HepG2 (cell line): ENCODE data around the gene SYNJ2. TPM values are rescaled to one million over a fixed set of nuclear protein-coding genes. Genes with fewer than 3 reads are reported as not detected.

Source experiments
- AGO2 ChIP-seq: fragments of 200-400 bp; formaldehyde crosslinking; optimal IDR thresholded peaks from 2 replicates; pipeline ENCODE3; 2017; ENCODE audit warnings: mild to moderate bottlenecking, low read depth, low read length, moderate library complexity
- CCDC6 ChIP-seq: sonication (generic); formaldehyde crosslinking; IDR thresholded peaks from 2 replicates; pipeline ENCODE4 v1.8.1; 2022; ENCODE audit warnings: mild to moderate bottlenecking, missing genetic modification reagents, moderate library complexity
- CEBPB ChIP-seq: IDR thresholded peaks from 2 replicates; pipeline ENCODE4 v1.6.1; 2011; ENCODE audit warnings: low read depth, low read length, improper control_type of control experiment, borderline replicate concordance
- CENPT ChIP-seq: sonication (generic); formaldehyde crosslinking; IDR thresholded peaks from 2 replicates; pipeline ENCODE4 v1.8.0; 2022; ENCODE audit warnings: low read depth, mild to moderate bottlenecking, moderate library complexity, missing genetic modification reagents
- DPF2 ChIP-seq: sonication (generic); formaldehyde crosslinking; IDR thresholded peaks from 2 replicates; pipeline ENCODE4 v1.4.0; 2020; ENCODE audit warnings: mild to moderate bottlenecking, low read depth, missing genetic modification reagents, borderline replicate concordance
- HMG20A ChIP-seq: IDR thresholded peaks from 2 replicates; pipeline ENCODE4 v1.6.1; 2016; ENCODE audit warnings: borderline replicate concordance
- HOXD1 ChIP-seq: sonication (generic); formaldehyde crosslinking; IDR thresholded peaks from 2 replicates; pipeline ENCODE4 v1.5.0; 2020; ENCODE audit warnings: missing genetic modification reagents
- KDM6A ChIP-seq: IDR thresholded peaks from 2 replicates; pipeline ENCODE4 v1.6.1; 2016; ENCODE audit warnings: low read depth
- KLF15 ChIP-seq: sonication (generic); formaldehyde crosslinking; IDR thresholded peaks from 2 replicates; pipeline ENCODE4 v1.8.1; 2023; ENCODE audit warnings: borderline replicate concordance, mild to moderate bottlenecking, inconsistent platforms, missing genetic modification reagents, mixed read lengths
- NFYB ChIP-seq: sonication (generic); formaldehyde crosslinking; IDR thresholded peaks from 2 replicates; pipeline ENCODE4 v1.4.0; 2020; ENCODE audit warnings: missing genetic modification reagents
- RELA ChIP-seq: sonication (generic); formaldehyde crosslinking; IDR thresholded peaks from 2 replicates; pipeline ENCODE4 v1.4.0; 2020; ENCODE audit warnings: missing genetic modification reagents
- ZBTB42 ChIP-seq: sonication (generic); formaldehyde crosslinking; IDR thresholded peaks from 2 replicates; pipeline ENCODE4 v1.5.0; 2020; ENCODE audit warnings: mild to moderate bottlenecking, missing genetic modification reagents
- ZNF24 ChIP-seq: fragments of 450-650 bp; IDR thresholded peaks from 2 replicates; pipeline ENCODE4 v1.6.1; 2017; ENCODE audit warnings: antibody characterized with exemption, mild to moderate bottlenecking
- ZNF253 ChIP-seq: sonication (generic); formaldehyde crosslinking; IDR thresholded peaks from 2 replicates; pipeline ENCODE4 v1.8.0; 2022; ENCODE audit warnings: mild to moderate bottlenecking, missing genetic modification reagents, borderline replicate concordance
- ZNF292 ChIP-seq: sonication (generic); formaldehyde crosslinking; IDR thresholded peaks from 2 replicates; pipeline ENCODE4 v1.8.1; 2022; ENCODE audit warnings: mild to moderate bottlenecking, low read depth, missing genetic modification reagents, borderline replicate concordance
- ZNF30 ChIP-seq: sonication (generic); formaldehyde crosslinking; IDR thresholded peaks from 2 replicates; pipeline ENCODE4 v1.5.0; 2020; ENCODE audit warnings: mild to moderate bottlenecking, missing genetic modification reagents
- ZNF354B ChIP-seq: sonication (generic); formaldehyde crosslinking; IDR thresholded peaks from 2 replicates; pipeline ENCODE4 v1.8.0; 2022; ENCODE audit warnings: mild to moderate bottlenecking, missing genetic modification reagents
- ZNF672 ChIP-seq: sonication (generic); formaldehyde crosslinking; IDR thresholded peaks from 2 replicates; pipeline ENCODE4 v1.8.1; 2022; ENCODE audit warnings: missing genetic modification reagents
- ZNF7 ChIP-seq: IDR thresholded peaks from 2 replicates; pipeline ENCODE4 v1.6.1; 2016; ENCODE audit warnings: missing biosample characterization, missing genetic modification reagents
- ZNF746 ChIP-seq: sonication (generic); formaldehyde crosslinking; IDR thresholded peaks from 2 replicates; pipeline ENCODE4 v1.8.0; 2022; ENCODE audit warnings: mild to moderate bottlenecking, missing genetic modification reagents
- ZNF879 ChIP-seq: sonication (generic); formaldehyde crosslinking; IDR thresholded peaks from 2 replicates; pipeline ENCODE4 v1.8.1; 2023; ENCODE audit warnings: missing genetic modification reagents
- polyA plus RNA-seq, 8 experiments: library from polyadenylated mRNA; depleted of rRNA in 3 of 8; stranded (reverse) in 7 of 8; unstranded in 1 of 8; fragments of >200 nt; fragmentation: Illumina TruSeq in 4 of 8; extraction: Trizol in 4 of 8; gene quantifications; 2 replicates each; pipeline versions ENCODE4 v1.2.1 to v1.2.3, GENCODE V29; 2011 to 2016; ENCODE audit warnings: low read depth in 4 of 8, missing spikeins in 1 of 8, mixed read lengths in 1 of 8; ENCODE audit not compliant: insufficient read depth in 1 of 8
- total RNA-seq, 5 experiments: library from RNA; depleted of rRNA; stranded (reverse); fragments of >200 nt; fragmentation: Illumina TruSeq; extraction: Trizol; gene quantifications; 2 replicates each; pipeline ENCODE4 v1.2.3, GENCODE V29; 2016; ENCODE audit warnings: low read depth in 1 of 5
- TF ChIP-seq, protein P1 (sequence below): sonication (generic); formaldehyde crosslinking; IDR thresholded peaks from 2 replicates; pipeline ENCODE4 v1.4.0; 2020; ENCODE audit warnings: mild to moderate bottlenecking, missing genetic modification reagents
- TF ChIP-seq, protein P2 (sequence below): IDR thresholded peaks from 2 replicates; pipeline ENCODE4 v1.6.1; 2016; ENCODE audit warnings: low read depth
- TF ChIP-seq, protein P3 (sequence below): sonication (generic); formaldehyde crosslinking; IDR thresholded peaks from 2 replicates; pipeline ENCODE4 v1.4.0; 2020; ENCODE audit warnings: missing genetic modification reagents
- TF ChIP-seq, protein P4 (sequence below): sonication (generic); formaldehyde crosslinking; IDR thresholded peaks from 2 replicates; pipeline ENCODE4 v1.8.0; 2022; ENCODE audit warnings: mild to moderate bottlenecking, missing genetic modification reagents, borderline replicate concordance

The SYNJ2 gene
- total and polyA plus RNA-seq, 2 of the 13 experiments (the other 11 are each of a cell fraction or from before 2014, with no cell fraction given): 39.1 to 57.6 TPM

DNA sequence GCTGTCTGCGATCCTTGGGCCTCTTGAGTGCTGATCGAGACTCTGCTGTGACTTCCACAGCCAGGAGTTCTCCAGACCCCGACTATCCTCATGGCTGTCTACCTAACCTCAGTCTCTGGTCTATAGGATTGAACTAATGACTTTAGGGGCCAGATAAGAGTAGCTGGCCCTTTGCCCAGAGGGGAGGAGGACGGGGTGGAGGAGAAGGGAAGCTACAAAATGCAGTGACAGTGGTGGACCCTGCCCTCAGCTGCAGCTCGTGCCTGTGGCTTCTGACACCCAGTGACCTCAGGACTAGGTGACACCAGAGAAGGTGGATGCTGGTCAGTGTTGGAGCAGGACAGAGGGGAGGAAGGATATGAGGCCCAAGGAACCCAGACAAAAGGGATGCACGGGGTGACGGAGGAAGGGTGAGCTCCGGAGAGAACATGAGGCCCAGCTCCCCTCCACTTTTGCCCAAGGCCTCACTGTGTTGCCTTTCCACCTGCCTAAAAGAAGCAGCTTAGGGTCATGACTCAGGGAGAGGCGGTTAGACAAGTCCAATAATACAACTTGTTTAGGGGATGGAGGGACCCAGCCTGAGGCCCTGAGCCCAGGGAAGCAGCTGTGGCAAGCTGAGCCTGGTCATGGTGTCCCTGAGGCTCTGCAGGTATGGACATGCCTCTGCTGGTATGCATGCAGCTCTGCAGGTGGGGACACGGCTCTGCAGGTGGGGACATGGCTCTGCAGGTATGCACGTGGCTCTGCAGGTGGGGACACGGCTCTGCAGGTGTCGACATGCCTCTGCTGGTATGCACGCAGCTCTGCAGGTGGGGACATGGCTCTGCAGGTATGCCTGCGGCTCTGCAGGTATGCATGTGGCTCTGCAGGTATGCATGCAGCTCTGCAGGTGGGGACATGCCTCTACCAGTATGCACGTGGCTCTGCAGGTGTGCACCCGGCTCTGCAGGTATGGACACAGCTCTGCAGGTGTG lies 67.7 kb downstream of the SYNJ2 start (continued):
- TF ChIP-seq ZNF746 (CRISPR knock-in tag): peak; percentile 92
- no peak for TF ChIP-seq CEBPB
- TF ChIP-seq RELA: no peak
- TF ChIP-seq NFYB (CRISPR knock-in tag): no peak
- no peak for TF ChIP-seq KLF15 (CRISPR knock-in tag)
- no peak for TF ChIP-seq ZNF354B (CRISPR knock-in tag)
- no peak for TF ChIP-seq HMG20A (CRISPR knock-in tag)
- TF ChIP-seq, protein P1, sequence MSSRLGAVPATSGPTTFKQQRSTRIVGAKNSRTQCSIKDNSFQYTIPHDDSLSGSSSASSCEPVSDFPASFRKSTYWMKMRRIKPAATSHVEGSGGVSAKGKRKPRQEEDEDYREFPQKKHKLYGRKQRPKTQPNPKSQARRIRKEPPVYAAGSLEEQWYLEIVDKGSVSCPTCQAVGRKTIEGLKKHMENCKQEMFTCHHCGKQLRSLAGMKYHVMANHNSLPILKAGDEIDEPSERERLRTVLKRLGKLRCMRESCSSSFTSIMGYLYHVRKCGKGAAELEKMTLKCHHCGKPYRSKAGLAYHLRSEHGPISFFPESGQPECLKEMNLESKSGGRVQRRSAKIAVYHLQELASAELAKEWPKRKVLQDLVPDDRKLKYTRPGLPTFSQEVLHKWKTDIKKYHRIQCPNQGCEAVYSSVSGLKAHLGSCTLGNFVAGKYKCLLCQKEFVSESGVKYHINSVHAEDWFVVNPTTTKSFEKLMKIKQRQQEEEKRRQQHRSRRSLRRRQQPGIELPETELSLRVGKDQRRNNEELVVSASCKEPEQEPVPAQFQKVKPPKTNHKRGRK: no peak
- TF ChIP-seq HOXD1 (CRISPR knock-in tag): no peak
- TF ChIP-seq CENPT (CRISPR knock-in tag): no peak
- TF ChIP-seq AGO2: peak; percentile 66
- TF ChIP-seq ZBTB42: no peak
- TF ChIP-seq, protein P2, sequence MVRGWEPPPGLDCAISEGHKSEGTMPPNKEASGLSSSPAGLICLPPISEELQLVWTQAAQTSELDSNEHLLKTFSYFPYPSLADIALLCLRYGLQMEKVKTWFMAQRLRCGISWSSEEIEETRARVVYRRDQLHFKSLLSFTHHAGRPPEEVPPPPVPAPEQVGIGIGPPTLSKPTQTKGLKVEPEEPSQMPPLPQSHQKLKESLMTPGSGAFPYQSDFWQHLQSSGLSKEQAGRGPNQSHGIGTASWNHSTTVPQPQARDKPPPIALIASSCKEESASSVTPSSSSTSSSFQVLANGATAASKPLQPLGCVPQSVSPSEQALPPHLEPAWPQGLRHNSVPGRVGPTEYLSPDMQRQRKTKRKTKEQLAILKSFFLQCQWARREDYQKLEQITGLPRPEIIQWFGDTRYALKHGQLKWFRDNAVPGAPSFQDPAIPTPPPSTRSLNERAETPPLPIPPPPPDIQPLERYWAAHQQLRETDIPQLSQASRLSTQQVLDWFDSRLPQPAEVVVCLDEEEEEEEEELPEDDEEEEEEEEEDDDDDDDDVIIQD: no peak
- no peak for TF ChIP-seq ZNF30 (CRISPR knock-in tag)
- TF ChIP-seq CCDC6 (CRISPR knock-in tag): no peak
- TF ChIP-seq ZNF292 (CRISPR knock-in tag): peak; percentile 95; the same call in 1 of the 2 replicates
- no peak for TF ChIP-seq ZNF7 (CRISPR knock-in tag)
- TF ChIP-seq, protein P3, sequence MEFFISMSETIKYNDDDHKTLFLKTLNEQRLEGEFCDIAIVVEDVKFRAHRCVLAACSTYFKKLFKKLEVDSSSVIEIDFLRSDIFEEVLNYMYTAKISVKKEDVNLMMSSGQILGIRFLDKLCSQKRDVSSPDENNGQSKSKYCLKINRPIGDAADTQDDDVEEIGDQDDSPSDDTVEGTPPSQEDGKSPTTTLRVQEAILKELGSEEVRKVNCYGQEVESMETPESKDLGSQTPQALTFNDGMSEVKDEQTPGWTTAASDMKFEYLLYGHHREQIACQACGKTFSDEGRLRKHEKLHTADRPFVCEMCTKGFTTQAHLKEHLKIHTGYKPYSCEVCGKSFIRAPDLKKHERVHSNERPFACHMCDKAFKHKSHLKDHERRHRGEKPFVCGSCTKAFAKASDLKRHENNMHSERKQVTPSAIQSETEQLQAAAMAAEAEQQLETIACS (CRISPR knock-in tag): no peak
- TF ChIP-seq, protein P4, sequence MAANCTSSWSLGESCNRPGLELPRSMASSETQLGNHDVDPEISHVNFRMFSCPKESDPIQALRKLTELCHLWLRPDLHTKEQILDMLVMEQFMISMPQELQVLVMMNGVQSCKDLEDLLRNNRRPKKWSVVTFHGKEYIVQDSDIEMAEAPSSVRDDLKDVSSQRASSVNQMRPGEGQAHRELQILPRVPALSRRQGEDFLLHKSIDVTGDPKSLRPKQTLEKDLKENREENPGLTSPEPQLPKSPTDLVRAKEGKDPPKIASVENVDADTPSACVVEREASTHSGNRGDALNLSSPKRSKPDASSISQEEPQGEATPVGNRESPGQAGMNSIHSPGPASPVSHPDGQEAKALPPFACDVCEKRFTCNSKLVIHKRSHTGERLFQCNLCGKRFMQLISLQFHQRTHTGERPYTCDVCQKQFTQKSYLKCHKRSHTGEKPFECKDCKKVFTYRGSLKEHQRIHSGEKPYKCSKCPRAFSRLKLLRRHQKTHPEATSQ (CRISPR knock-in tag): no peak
- no peak for TF ChIP-seq ZNF672 (CRISPR knock-in tag)
- TF ChIP-seq ZNF253 (CRISPR knock-in tag): no peak
- TF ChIP-seq ZNF879 (CRISPR knock-in tag): no peak
- peak; percentile 61; the same call in 1 of the 2 replicates for TF ChIP-seq DPF2 (CRISPR knock-in tag)
- TF ChIP-seq ZNF24: peak; percentile 74; the same call in 1 of the 2 replicates
- no peak; the same call in 1 of the 2 replicates for TF ChIP-seq KDM6A (CRISPR knock-in tag)
